Measurements from ENCODE around the gene BTNL9. TPM values are rescaled to one million over a fixed set of nuclear protein-coding genes. Genes with fewer than 3 reads are reported as not detected.

The BTNL9 gene
- polyA plus RNA-seq, 1 of the 3 experiments (the other 2 are of a cell fraction): not detected

DNA sequence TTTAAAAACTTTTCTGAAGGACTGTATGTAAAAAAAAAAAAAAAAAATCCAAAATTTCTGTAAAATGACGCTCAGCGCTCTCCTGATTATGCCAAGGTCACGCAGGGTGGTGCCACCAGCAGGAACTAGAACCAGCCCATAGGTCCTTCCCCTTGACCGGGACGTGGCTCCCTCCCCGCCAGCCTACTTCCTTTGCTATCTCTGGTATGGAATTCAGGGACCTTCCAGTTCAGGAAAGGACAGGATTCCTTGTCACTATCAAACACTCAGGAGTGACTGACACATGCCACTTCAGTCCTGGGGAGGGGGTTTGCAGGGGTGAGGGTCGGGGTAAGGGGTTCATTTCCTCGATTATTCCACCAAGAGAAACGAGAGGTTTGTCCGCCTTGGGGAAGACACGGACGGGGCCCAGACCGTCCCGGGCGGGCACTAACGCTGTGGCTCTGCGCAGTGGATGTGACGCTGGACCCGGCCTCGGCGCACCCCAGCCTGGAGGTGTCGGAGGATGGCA is 18.8 kb downstream of the BTNL9 start:
- H4K20me1 ChIP-seq (ENCODE audit: insufficient read depth): no peaks in the 10 kb centered on the region
- no peak overlapping the region for H3K4me3 ChIP-seq (ENCODE audit: low read depth in 2 of 2, low read length in 1 of 2)
- peaks cover 90% of the 10 kb centered on the region for H3K27me3 ChIP-seq (ENCODE audit: insufficient read depth)
- no peak overlapping the region for H3K9ac ChIP-seq
- DNase-seq: no peak
- no peaks in the 10 kb centered on the region for H3K36me3 ChIP-seq (replicated peaks in 1 of 2; ENCODE audit: control insufficient read depth in 1 of 2, insufficient read depth in 2 of 2, low read length in 1 of 2)
- ChIA-PET POLR2A (no interaction called here), CTCF (no interaction called here)
- WGBS (ENCODE audit: low lambda C conversion rate): 11% methylated on average over 11 of the region's 22 CpGs
- TF ChIP-seq FOXM1 (IDR thresholded peaks at IDR 0.05; ENCODE audit: low read depth): no peak
- TF ChIP-seq RFX5 (IDR thresholded peaks at IDR 0.05; ENCODE audit: low read length): no peak
- TF ChIP-seq FOXJ3 (CRISPR knock-in tag; IDR thresholded peaks at IDR 0.05): no peak
- no peak for TF ChIP-seq SIN3A (IDR thresholded peaks at IDR 0.05; ENCODE audit: borderline replicate concordance, low read depth, low read length)
- TF ChIP-seq, protein P1, sequence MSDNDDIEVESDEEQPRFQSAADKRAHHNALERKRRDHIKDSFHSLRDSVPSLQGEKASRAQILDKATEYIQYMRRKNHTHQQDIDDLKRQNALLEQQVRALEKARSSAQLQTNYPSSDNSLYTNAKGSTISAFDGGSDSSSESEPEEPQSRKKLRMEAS (IDR thresholded peaks at IDR 0.05; ENCODE audit: low read depth): no peak
- TF ChIP-seq JUND (IDR thresholded peaks at IDR 0.05): no peak
- TF ChIP-seq, protein P2, sequence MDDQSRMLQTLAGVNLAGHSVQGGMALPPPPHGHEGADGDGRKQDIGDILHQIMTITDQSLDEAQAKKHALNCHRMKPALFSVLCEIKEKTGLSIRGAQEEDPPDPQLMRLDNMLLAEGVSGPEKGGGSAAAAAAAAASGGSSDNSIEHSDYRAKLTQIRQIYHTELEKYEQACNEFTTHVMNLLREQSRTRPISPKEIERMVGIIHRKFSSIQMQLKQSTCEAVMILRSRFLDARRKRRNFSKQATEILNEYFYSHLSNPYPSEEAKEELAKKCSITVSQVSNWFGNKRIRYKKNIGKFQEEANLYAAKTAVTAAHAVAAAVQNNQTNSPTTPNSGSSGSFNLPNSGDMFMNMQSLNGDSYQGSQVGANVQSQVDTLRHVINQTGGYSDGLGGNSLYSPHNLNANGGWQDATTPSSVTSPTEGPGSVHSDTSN (IDR thresholded peaks at IDR 0.05): no peak
- no peak for TF ChIP-seq RAD21 (IDR thresholded peaks at IDR 0.05; ENCODE audit: low read length)
- no peak for TF ChIP-seq GABPA (IDR thresholded peaks at IDR 0.05; ENCODE audit: low read depth)
- no peak for TF ChIP-seq EZH2phosphoT487 (IDR thresholded peaks at IDR 0.05; ENCODE audit: borderline replicate concordance, low read depth)
- TF ChIP-seq MXI1 (IDR thresholded peaks at IDR 0.05; ENCODE audit: low read depth, low read length): no peak
- TF ChIP-seq YY1 (IDR thresholded peaks at IDR 0.05; ENCODE audit: low read depth): no peak
- no peak for TF ChIP-seq NRF1 (IDR thresholded peaks at IDR 0.05; ENCODE audit: low read depth, low read length)
- TF ChIP-seq RCOR1 (IDR thresholded peaks at IDR 0.05; ENCODE audit: low read length): no peak
- TF ChIP-seq, protein P3, sequence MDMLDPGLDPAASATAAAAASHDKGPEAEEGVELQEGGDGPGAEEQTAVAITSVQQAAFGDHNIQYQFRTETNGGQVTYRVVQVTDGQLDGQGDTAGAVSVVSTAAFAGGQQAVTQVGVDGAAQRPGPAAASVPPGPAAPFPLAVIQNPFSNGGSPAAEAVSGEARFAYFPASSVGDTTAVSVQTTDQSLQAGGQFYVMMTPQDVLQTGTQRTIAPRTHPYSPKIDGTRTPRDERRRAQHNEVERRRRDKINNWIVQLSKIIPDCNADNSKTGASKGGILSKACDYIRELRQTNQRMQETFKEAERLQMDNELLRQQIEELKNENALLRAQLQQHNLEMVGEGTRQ (IDR thresholded peaks at IDR 0.05; ENCODE audit: borderline replicate concordance, low read depth, low read length): no peak
- no peak for TF ChIP-seq RXRA (IDR thresholded peaks at IDR 0.05; ENCODE audit: borderline replicate concordance, low read depth)
- H3K79me2 ChIP-seq (ENCODE audit: insufficient read depth): no peaks in the 10 kb centered on the region
- H3K4me2 ChIP-seq: no peak overlapping the region
- H3K9me3 ChIP-seq: no peaks in the 10 kb centered on the region
- no peaks in the 10 kb centered on the region for H3F3A ChIP-seq (replicated peaks; ENCODE audit: insufficient read depth)
- H3K4me1 ChIP-seq (ENCODE audit: control insufficient read depth in 1 of 2, insufficient read depth in 2 of 2, low read depth in 1 of 2, low read length in 1 of 2): no peaks in the 10 kb centered on the region
- H2AFZ ChIP-seq (ENCODE audit: low read depth): no peak overlapping the region
- no peak overlapping the region for H3K27ac ChIP-seq (ENCODE audit: low read depth in 2 of 2, low read length in 1 of 2)
- H3K9me2 ChIP-seq: no peaks in the 10 kb centered on the region

All from SK-N-SH (cell line).